HG03354 (cell line): ENCODE data around the gene CABS1.

Experiments
- ATAC-seq: cut with Tn5 transposase; IDR thresholded peaks from one replicate; pipeline ENCODE4 v1.9.1; 2021; ENCODE audit warnings: mild to moderate bottlenecking; ENCODE audit not compliant: unreplicated experiment, poor library complexity, severe bottlenecking

Gene CABS1

GRCh38 chr4:70372760-70373159 is 38.0 kb downstream of the CABS1 start:
- no peak for ATAC-seq

- ATAC-seq = no peak
Observed at GRCh38 chr4:70380578-70380977, 45.8 kb downstream of the CABS1 start.

DNA sequence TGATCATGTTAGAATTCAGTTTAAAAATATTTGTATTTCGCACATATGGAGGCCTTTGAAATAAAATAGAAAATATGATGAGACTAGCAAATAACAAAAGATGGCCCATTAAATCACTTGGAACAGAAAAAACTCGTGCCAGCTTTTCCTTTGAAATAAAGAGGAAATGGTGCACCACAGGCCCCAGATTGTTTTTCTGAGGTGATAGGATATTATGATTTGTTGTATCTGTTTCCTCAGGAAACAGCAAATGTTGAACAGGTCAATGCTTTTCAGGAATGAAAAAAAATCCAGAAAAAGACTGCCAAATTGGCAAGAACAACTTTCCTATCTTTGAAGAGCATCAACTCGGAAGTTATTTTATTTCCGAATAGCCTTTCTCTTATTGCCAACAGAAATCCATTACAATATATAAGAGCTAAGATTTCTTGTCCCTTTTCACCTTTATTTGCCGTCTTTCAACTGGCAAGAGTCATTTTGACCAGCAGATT is 48.0 kb downstream of the CABS1 start, which contains the start of gene SMR3B:
TSS of gene SMR3B (plus strand) at position 441 of the 491 bp plus-strand sequence. CDS start 1,380 bp downstream, outside the sequence.
- ATAC-seq = no peak
